ENCODE measurements around the gene CDK6.

DNA sequence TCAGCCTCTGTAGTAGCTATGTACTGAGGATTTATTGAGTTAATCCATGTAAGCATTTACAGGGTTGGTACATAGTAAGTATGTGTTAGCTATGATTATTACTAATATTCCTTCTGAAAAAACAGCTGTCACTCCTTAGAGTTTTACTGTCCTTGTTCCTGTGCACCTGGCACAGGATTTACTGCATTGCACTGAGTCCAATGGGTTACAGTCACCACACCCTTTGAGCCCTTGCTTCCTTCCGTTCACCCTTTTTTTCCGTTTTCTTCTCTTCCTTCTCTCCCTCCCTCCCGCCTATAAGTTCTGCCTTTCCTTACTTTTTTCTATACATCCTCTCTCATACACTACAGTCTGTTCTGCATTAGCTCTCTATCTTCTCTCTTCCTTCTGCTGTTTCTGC, 12.5 kb upstream of the CDK6 start:
- TF ChIP-seq, protein P1, sequence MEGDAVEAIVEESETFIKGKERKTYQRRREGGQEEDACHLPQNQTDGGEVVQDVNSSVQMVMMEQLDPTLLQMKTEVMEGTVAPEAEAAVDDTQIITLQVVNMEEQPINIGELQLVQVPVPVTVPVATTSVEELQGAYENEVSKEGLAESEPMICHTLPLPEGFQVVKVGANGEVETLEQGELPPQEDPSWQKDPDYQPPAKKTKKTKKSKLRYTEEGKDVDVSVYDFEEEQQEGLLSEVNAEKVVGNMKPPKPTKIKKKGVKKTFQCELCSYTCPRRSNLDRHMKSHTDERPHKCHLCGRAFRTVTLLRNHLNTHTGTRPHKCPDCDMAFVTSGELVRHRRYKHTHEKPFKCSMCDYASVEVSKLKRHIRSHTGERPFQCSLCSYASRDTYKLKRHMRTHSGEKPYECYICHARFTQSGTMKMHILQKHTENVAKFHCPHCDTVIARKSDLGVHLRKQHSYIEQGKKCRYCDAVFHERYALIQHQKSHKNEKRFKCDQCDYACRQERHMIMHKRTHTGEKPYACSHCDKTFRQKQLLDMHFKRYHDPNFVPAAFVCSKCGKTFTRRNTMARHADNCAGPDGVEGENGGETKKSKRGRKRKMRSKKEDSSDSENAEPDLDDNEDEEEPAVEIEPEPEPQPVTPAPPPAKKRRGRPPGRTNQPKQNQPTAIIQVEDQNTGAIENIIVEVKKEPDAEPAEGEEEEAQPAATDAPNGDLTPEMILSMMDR (IDR thresholded peaks at IDR 0.05; ENCODE audit: low read length) = no peak
- no peak for TF ChIP-seq EZH2 (IDR thresholded peaks at IDR 0.05; ENCODE audit: borderline replicate concordance, low read length)

Data from OCI-LY1 (cell line).